Testis (tissue), 2 donors: ENCODE measurements around the gene CDKAL1.

Source experiments
- CTCF ChIP-seq, 3 experiments: fragments of 450-650 bp in 2 of 3; fragments of 200-600 bp in 1 of 3; sonication (generic) in 1 of 3; IDR thresholded peaks; one replicate each; pipeline ENCODE4 v1.5.1; 2016 to 2019; ENCODE audit warnings: antibody characterized with exemption in 3 of 3, mild to moderate bottlenecking in 2 of 3, moderate library complexity in 1 of 3
- POLR2A ChIP-seq: fragments of 450-650 bp; IDR thresholded peaks from one replicate; pipeline ENCODE4 v1.6.1; 2017; ENCODE audit warnings: antibody characterized with exemption, mild to moderate bottlenecking, moderate library complexity

GRCh38 chr6:20486641-20487040, 47.6 kb upstream of the CDKAL1 start:
- TF ChIP-seq POLR2A (no peak), CTCF (IDR thresholded peaks at IDR 0.05) (no peak)
